C4-2B (cell line): ENCODE results near the gene PASD1.
"Not testable (repeated sequence)": the region's sequence is repeated elsewhere in the genome, so short reads cannot be mapped to it uniquely, and the experiment has no call there.

Experiments used
- H3K27ac ChIP-seq: fragments of 450-650 bp; 2 replicates; pipeline ENCODE4 v1.5.1; 2017
- ZFX ChIP-seq: fragments of 450-650 bp; IDR thresholded peaks from 2 replicates; pipeline ENCODE4 v1.6.1; 2017
- TF ChIP-seq, protein P1 (sequence below): fragments of 450-650 bp; conservative IDR thresholded peaks from 2 replicates; pipeline ENCODE4 v1.5.1; 2017; ENCODE audit warnings: mild to moderate bottlenecking

The PASD1 gene

DNA sequence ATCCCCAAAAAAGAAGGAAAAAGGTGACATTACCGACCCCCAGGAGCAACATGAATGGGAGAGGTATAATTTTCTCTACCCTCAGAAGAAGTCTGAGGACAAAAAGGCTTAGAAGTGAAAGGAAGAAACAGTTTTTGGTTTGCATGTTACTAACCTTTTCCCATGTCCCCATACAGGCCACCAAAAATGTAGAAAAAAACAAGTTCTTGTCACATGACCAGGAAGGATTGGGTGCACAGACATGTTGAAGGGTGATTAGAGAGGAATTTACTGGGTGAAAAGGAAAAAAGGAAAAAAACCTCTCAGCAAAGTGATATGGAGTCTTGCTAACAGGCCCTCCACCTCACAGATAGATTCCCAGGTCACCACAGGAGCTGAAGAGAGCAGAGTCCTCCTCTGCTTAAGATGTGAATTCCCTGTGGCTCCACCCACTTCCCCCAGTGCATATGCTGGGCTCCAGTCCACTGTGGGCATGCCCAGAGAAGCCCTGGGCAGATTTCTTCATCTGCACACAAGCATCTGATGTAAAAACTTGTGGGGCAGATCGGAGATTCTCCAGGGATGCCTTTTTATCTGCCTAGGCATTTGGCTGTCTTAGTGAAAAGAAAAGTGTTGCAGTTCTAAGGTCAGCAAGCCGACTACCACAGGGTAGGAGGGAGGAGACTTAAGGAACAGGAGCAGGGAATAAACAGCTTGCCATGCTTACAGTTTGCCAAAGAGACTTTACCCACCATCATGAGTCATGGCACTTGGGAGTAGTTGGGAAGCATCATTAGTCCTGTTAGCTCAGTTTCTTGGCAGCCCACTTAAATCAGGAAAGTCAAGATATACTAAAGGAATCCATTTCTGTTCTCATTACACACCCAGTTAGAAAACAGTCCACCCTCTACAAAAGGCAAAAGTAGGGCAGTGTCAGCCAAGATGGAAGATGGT lies 25.0 kb upstream of the PASD1 start:
- TF ChIP-seq, protein P1, sequence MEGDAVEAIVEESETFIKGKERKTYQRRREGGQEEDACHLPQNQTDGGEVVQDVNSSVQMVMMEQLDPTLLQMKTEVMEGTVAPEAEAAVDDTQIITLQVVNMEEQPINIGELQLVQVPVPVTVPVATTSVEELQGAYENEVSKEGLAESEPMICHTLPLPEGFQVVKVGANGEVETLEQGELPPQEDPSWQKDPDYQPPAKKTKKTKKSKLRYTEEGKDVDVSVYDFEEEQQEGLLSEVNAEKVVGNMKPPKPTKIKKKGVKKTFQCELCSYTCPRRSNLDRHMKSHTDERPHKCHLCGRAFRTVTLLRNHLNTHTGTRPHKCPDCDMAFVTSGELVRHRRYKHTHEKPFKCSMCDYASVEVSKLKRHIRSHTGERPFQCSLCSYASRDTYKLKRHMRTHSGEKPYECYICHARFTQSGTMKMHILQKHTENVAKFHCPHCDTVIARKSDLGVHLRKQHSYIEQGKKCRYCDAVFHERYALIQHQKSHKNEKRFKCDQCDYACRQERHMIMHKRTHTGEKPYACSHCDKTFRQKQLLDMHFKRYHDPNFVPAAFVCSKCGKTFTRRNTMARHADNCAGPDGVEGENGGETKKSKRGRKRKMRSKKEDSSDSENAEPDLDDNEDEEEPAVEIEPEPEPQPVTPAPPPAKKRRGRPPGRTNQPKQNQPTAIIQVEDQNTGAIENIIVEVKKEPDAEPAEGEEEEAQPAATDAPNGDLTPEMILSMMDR = no peak

DNA sequence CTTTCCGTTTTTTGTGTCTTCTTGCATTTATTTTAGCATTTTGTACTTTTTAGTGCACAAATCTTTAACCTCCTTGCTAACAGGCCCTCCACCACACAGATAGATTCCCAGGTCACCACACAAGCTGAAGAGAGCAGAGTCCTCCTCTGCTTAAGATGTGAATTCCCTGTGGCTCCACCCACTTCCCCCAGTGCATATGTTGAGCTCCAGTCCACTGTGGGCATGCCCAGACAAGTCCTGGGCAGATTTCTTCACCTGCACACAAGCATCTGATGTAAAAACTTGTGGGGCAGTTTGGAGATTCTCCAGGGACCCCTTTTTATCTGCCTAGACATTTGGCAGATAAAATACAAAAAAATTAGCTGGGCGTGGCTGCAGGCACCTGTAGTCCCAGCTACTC lies 19.8 kb upstream of the PASD1 start:
- no peak overlapping the region for H3K27ac ChIP-seq
- no peak for TF ChIP-seq ZFX
- TF ChIP-seq, protein P1 = no peak

More for the DNA sequence above, 25.0 kb upstream of the PASD1 start:
- no peak overlapping the region for H3K27ac ChIP-seq

DNA sequence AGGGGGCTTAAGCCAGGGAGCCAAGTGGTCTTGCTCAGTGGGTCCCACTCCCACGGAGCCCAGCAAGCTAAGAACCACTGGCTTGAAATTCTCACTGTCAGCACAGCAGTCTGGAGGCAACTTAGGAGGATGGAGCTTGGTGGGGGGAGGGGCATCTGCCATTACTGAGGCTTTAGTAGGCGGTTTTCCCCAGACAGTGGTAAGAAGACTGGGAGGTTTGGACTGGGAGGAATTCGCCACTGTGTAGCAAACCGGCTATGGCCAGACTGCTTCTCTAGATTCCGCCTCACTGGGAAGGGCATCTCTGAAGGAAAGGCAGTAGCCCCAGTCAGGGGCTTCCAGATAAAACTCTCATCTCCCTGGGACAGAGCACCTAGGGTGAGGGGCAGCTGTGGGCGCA lies 17.2 kb upstream of the PASD1 start:
- H3K27ac ChIP-seq = not testable (repeated sequence)

DNA sequence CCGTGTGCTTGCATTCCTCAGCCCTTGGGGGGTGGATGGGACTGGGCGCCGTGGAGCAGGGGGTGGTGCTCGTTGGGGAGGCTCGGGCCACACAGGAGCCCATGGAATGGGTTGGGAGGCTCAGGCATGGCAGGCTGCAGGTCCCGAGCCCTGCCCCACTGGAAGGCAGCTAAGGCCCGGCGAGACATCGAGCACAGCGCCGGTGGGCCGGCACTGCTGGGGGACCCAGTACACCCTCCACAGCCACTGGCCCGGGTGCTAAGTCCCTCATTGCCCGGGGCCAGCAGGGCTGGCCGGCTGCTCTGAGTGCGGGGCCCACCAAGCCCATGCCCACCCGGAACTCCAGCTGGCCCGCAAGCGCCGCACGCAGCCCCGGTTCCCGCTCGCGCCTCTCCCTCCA lies 12.3 kb upstream of the PASD1 start:
- H3K27ac ChIP-seq = not testable (repeated sequence)

DNA sequence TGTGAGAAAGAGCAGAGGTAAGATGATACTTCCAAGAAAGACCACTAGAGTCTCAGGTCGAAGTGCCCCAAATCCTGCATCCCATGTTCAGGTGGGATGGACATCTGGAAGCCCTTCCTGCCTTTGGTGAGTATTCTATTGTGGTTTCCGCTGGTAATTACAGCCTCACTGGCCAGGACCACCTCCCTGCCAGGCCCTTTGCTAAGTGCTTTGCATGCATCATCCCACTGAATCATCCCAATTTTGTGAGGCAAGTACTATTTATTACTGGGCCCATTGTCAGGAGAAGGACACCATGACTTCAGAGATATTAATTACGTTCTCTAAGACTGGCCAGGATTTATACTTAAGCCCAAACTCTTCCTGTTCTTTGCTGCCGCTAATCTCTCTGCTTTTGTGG lies 10.7 kb upstream of the PASD1 start:
- H3K27ac ChIP-seq = no peak overlapping the region
- no peak for TF ChIP-seq ZFX
- TF ChIP-seq, protein P1 = no peak

DNA sequence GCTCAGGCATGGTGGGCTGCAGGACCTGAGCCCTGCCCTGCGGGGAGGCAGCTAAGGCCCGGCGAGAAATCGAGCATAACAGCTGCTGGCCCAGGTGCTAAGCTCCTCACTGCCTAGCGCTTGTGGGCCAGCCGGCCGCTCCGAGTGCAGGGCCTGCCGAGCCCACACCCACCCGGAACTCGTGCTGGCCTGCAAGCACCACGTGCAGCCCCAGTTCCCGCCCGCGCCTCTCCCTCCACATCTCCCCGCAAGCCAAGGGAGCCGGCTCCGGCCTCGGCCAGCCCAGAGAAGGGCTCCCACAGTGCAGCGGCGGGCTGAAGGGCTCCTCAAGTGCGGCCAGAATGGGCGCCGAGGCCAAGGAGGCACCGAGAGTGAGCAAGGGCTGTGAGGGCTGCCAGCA lies 8.2 kb upstream of the PASD1 start:
- H3K27ac ChIP-seq = not testable (repeated sequence)

DNA sequence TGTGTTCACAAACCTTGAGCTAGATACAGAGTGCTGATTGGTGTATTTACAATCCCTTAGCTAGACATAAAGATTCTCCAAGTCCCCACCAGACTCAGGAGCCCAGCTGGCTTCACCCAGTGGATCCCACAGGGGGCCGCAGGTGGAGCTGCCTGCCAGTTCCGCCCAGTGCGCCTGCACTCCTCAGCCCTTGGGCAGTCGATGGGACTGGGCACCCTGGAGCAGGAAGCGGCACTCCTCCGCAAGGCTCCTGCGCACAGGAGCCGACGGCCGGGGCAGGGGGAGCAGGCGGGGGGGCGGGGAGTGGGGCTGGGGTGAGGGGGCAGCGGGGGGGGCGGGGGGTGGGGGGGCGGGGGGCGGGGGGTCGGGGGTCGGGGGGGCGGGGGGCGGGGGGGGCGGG lies 990 bp upstream of the PASD1 start:
- H3K27ac ChIP-seq = not testable (repeated sequence)

DNA sequence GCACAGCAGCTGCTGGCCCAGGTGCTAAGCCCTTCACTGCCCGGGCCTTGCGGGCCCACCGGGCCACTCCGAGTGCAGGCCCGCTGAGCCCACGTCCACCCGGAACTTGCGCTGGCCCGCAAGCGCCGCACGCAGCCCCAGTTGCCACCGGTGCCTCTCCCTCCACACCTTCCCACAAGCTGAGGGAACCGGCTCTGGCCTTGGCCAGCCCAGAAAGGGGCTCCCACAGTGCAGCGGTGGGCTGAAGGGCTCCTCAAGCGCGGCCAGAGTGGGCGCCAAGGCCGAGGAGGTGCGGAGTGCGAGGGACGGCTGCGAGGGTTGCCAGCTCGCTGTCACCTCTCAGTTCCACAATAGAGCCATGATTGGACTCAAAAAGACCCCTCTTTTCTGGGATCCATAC lies 472 bp upstream of the PASD1 start:
- not testable (repeated sequence) for H3K27ac ChIP-seq

DNA sequence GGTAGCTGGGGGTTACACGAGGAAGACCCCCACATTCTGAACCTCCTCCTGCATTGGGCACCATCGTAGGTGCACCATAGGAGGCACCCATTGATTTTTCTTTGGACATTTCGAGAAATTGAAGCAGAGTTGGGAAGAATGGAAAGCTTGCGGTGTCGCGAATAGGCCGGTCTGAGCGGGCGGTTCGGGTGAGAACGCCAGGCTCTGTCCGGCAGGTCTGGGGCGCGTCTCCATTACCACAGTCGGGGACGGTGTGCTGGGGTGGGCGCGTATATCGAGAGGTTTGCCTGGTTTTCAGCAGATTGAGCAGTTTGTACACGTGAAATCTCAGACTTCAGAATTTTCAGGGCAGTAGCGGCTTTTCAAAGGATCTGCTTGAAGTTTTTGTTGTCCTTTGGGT lies 560 bp downstream of the PASD1 start:
- no peak overlapping the region for H3K27ac ChIP-seq
- TF ChIP-seq ZFX = no peak
- TF ChIP-seq, protein P1 = no peak

DNA sequence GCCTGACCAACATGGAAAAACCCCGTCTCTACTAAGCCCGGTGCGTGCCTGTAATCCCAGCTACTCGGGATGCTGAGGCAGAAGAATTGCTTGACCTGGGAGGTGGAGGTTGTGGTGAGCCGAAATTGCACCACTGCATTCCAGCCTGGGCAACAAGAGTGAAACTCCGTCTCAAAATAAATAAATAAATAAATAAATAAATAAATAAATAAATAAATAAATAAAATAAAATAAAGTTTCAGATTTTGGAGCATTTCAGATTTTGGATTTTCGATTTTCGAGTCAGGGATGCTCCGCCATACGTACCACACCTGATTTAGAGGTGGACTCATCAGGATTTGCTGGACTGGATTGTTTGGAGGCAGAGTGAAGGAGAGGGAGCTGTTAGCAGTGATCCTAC lies 3.4 kb downstream of the PASD1 start:
- H3K27ac ChIP-seq = not testable (repeated sequence)

DNA sequence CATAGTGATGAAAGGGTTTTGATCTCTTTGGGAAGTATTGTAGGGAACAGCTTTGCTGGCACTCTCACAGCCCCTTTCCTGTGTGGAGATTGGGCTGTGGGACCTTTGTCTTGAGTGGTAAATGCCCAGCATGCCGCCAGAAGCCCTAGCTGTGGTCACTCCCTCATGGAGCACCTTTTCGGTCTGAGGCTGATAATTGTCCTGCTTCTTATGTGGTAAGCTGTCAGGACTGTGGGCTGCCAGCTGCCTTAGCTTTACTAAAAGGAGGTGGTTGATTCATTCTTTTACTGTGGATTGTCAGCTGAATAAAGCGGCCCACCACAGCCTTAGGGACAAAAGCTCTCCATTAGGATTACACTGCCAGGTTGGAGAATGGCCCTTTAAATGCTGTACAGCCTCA lies 7.1 kb downstream of the PASD1 start:
- H3K27ac ChIP-seq = no peak overlapping the region
- TF ChIP-seq, protein P1 = no peak
- no peak for TF ChIP-seq ZFX

DNA sequence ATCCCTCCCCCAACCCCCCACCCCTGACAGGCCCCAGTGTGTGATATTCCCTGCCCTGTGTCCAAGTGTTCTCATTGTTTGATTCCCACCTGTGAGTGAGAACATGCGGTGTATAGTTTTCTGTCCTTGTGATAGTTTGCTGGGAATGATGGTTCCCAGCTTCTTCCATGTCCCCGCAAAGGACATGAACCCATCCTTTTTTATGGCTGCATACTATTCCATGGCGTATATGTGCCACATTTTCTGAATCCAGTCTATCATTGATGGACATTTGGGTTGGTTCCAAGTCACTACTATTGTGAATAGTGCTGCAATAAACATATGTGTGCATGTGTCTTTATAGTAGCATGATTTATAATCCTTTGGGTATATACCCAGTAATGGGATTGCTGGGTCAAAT lies 29.9 kb downstream of the PASD1 start:
- not testable (repeated sequence) for H3K27ac ChIP-seq
